Right cardiac atrium (tissue), 5 donors: ENCODE data around the gene MC5R. TPM values are rescaled to one million over a fixed set of nuclear protein-coding genes. Genes with fewer than 3 reads are reported as not detected.

ENCODE experiments used
- ATAC-seq, 2 donors: fragments of 200-7000 bp; cut with Tn5 transposase; one replicate each; pipeline versions ENCODE4 v1.8.0 to v1.9.1; 2020; ENCODE audit warnings: moderate library complexity in 2 of 2, mild to moderate bottlenecking in 1 of 2
- DNase-seq, 3 donors: peaks; one replicate each; pipeline ENCODE4 v3.0.0-alpha.2; 2020
- H3K27ac ChIP-seq: one replicate; pipeline ENCODE4 v1.5.1; 2013; ENCODE audit warnings: mild to moderate bottlenecking, low read length, control low read depth, moderate library complexity
- H3K27me3 ChIP-seq: one replicate; pipeline ENCODE4 v1.6.1; 2013; ENCODE audit not compliant: control insufficient read depth, insufficient read depth
- H3K4me1 ChIP-seq: one replicate; pipeline ENCODE4 v1.6.1; 2013; ENCODE audit warnings: low read length; ENCODE audit not compliant: control insufficient read depth, insufficient read depth
- H3K4me3 ChIP-seq: one replicate; pipeline ENCODE4 v1.5.1; 2013; ENCODE audit warnings: low read length, control low read depth
- H3K9me3 ChIP-seq: one replicate; pipeline ENCODE4 v1.6.1; 2013; ENCODE audit warnings: low read length; ENCODE audit not compliant: control insufficient read depth
- WGBS: extraction: QIAGEN DNeasy Blood & Tissue Kit; methylation state at CpG from one replicate; pipeline ENCODE4 v1.1.7; 2013; 5-methylcytosine and 5-hydroxymethylcytosine counted together
- intact Hi-C, 4 donors: fragments of 100-400 bp; cut with DNase I; formaldehyde crosslinking; loops; one replicate each; pipeline versions ENCODE4 v1.11.0 to v1.14.0; 2022 to 2023
- polyA plus RNA-seq: library from polyadenylated mRNA; stranded (reverse); fragments of 200-250 nt; gene quantifications from one replicate; pipeline ENCODE4 v1.2.3, GENCODE V29; 2013
- total RNA-seq, 4 donors: library from RNA; stranded (reverse); fragmentation: NEBNext Ultra II Directional; extraction: Animal tissue kit (Norgen Biotek cat#: 25700); gene quantifications; one replicate each; pipeline ENCODE4 v1.2.1, GENCODE V29; 2021
- donor health status: healthy with polysubstance abuse.
- donor health status: DM: no; HTN: yes; CAD: no.
- donor health status: DM: no; HTN: no; CAD: no.
- donor health status: DM: no; HTN: yes; CAD: no; lungs with severe emphysema.
- donor health status: DM: yes; HTN: yes; CAD: no.

MC5R gene
- total and polyA plus RNA-seq, 5 donors: not detected

GRCh38 chr18:13808294-13809042, 15.5 kb upstream of the MC5R start:
- intact Hi-C loops: no loop called here
- WGBS: 65% methylated on average over 8 of the region's 8 CpGs

GRCh38 chr18:13809043-13809430, 14.9 kb upstream of the MC5R start:
- H3K27ac ChIP-seq: no peak overlapping the region
- H3K4me3 ChIP-seq: no peak overlapping the region
- no peak for DNase-seq
- no peaks in the 10 kb centered on the region for H3K4me1 ChIP-seq
- intact Hi-C loops: no loop called here
- H3K27me3 ChIP-seq: no peaks in the 10 kb centered on the region
- H3K9me3 ChIP-seq: no peaks in the 10 kb centered on the region
- no peak for ATAC-seq
- 82% methylated on average over 2 of the region's 2 CpGs for WGBS

More at GRCh38 chr18:13808294-13809042, 15.5 kb upstream of the MC5R start:
- H3K4me1 ChIP-seq: no peaks in the 10 kb centered on the region
- H3K4me3 ChIP-seq: no peak overlapping the region
- DNase-seq (no peak), ATAC-seq (no peak)
- H3K27me3 ChIP-seq: no peaks in the 10 kb centered on the region
- H3K9me3 ChIP-seq: no peaks in the 10 kb centered on the region
- no peak overlapping the region for H3K27ac ChIP-seq

DNA sequence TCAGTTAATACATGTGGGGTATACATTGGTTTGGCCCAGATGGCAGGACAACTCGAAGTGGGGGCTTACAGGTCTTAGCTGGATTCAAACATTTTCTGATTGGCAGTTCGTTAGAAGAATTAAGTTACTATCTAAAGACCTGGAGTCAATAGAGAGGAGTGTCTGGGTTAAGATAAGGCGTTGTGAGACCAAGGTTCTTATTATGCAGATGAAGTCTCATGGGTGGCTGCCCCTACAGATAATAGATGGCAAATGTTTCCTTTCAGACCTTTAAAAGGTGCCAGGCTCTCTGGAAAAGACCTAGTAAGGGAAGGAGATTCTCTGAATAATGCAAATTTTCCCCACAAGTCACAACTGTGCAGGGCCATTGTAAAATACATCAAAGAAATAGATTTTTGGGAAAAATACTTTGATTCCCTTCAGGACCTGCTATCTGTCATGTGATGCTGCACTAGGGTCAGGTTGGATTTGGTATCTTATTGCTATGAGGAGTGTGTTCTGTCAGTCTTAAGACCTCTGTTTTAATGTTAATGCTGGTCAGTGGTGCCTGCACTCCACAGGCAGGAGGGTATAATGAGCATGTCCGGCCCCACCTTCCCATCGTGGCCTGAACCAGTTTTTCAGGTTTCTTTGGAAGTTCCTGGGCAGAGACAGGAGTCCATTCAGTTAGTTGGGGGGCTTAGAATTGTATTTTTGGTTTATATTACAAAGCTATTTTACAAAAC, 14.3 kb upstream of the MC5R start:
- H3K27me3 ChIP-seq: no peaks in the 10 kb centered on the region
- no peaks in the 10 kb centered on the region for H3K4me1 ChIP-seq
- WGBS: 40% methylated on average over 5 of the region's 5 CpGs
- H3K27ac ChIP-seq: no peak overlapping the region
- DNase-seq: no peak
- ATAC-seq: no peak
- intact Hi-C loops: loop anchor here in 1 of 4 donors (5.0 kb wide), 1 partner anchor 588 kb away; no protein-coding TSS in a partner anchor
- no peak overlapping the region for H3K4me3 ChIP-seq
- H3K9me3 ChIP-seq: no peaks in the 10 kb centered on the region

GRCh38 chr18:13810950-13811485, 12.9 kb upstream of the MC5R start:
- intact Hi-C loops: loop anchor here in 1 of 4 donors (5.0 kb wide), 1 partner anchor 586 kb away; no protein-coding TSS in a partner anchor
- H3K27ac ChIP-seq: no peak overlapping the region
- no peak for DNase-seq
- 56% methylated on average over 10 of the region's 10 CpGs for WGBS
- no peaks in the 10 kb centered on the region for H3K4me1 ChIP-seq
- no peaks in the 10 kb centered on the region for H3K9me3 ChIP-seq
- H3K27me3 ChIP-seq: no peaks in the 10 kb centered on the region
- H3K4me3 ChIP-seq: no peak overlapping the region
- ATAC-seq: no peak

DNA sequence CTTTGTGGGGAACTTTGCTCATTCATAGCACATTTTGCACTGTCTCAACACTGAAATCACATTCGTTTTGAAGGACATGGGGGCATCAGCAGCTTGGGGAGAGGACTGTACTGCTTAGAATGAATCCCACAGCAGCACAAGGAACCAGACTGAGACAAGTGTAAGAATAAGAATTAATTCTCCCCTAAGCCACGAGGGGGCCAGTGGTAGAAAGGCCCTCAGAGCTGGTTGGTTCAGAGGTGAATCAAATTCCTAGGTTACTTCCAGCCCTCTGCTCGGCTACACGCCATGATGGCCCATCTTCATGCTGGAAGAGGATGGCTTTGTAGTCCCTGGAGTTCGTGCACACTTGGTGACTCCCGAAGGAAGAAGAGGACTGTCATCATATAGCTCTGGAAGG, 12.0 kb upstream of the MC5R start:
- no peaks in the 10 kb centered on the region for H3K27me3 ChIP-seq
- H3K4me3 ChIP-seq: no peak overlapping the region
- no peaks in the 10 kb centered on the region for H3K4me1 ChIP-seq
- ATAC-seq (peak in 1 of 2 donors; percentile 24), DNase-seq (no peak)
- H3K27ac ChIP-seq: no peak overlapping the region
- no peaks in the 10 kb centered on the region for H3K9me3 ChIP-seq
- intact Hi-C loops: loop anchor here in 1 of 4 donors (5.0 kb wide), 1 partner anchor 585 kb away; no protein-coding TSS in a partner anchor
- 49% methylated on average over 6 of the region's 6 CpGs for WGBS

DNA sequence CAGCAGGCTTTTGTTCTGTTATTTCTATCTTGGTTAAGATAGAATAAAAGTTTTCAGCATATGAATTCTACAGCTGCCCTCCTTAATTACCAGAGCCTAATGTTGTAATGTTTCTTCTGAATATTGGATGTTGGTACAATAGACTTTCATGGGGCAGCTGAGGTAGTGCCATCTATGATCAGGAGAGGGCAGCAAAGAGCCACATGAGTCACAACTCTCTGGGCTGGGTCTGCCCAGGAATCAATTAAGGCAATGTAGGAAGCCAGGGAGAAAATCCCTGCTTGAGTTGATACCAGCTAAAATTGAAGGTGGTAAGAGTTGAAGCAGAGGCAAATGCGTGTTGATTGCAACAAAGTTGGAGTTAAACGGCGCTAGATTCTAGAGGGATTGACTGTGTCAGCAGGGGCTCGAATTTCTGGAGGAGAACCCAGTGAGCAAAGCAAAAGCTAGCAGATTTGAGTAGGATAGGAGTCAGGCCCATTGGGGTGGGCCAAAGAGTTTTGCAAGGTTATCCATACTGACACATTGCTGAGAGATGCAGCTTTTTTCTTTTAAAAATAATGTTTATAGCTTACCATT, 10.6 kb upstream of the MC5R start:
- DNase-seq (peak; percentile 60 to 84 (median 62)), ATAC-seq (peak; percentile 83)
- WGBS: 24% methylated on average over 4 of the region's 4 CpGs
- H3K27ac ChIP-seq: no peak overlapping the region
- H3K27me3 ChIP-seq: no peaks in the 10 kb centered on the region
- intact Hi-C loops: loop anchor here in 1 of 4 donors (5.0 kb wide), 1 partner anchor 584 kb away; no protein-coding TSS in a partner anchor
- no peak overlapping the region for H3K4me3 ChIP-seq
- no peaks in the 10 kb centered on the region for H3K9me3 ChIP-seq
- no peaks in the 10 kb centered on the region for H3K4me1 ChIP-seq

DNA sequence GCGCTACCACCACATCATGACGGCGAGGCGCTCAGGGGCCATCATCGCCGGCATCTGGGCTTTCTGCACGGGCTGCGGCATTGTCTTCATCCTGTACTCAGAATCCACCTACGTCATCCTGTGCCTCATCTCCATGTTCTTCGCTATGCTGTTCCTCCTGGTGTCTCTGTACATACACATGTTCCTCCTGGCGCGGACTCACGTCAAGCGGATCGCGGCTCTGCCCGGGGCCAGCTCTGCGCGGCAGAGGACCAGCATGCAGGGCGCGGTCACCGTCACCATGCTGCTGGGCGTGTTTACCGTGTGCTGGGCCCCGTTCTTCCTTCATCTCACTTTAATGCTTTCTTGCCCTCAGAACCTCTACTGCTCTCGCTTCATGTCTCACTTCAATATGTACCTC, 2.3 kb downstream of the MC5R start:
- no peaks in the 10 kb centered on the region for H3K27me3 ChIP-seq
- no peak overlapping the region for H3K4me3 ChIP-seq
- ATAC-seq (no peak), DNase-seq (no peak)
- no peaks in the 10 kb centered on the region for H3K4me1 ChIP-seq
- no peak overlapping the region for H3K27ac ChIP-seq
- WGBS: 94% methylated on average over 26 of the region's 26 CpGs
- H3K9me3 ChIP-seq: no peaks in the 10 kb centered on the region
- intact Hi-C loops: loop anchor here in 2 of 4 donors (5.0 kb wide), 1 partner anchor 261 kb away; no protein-coding TSS in a partner anchor

DNA sequence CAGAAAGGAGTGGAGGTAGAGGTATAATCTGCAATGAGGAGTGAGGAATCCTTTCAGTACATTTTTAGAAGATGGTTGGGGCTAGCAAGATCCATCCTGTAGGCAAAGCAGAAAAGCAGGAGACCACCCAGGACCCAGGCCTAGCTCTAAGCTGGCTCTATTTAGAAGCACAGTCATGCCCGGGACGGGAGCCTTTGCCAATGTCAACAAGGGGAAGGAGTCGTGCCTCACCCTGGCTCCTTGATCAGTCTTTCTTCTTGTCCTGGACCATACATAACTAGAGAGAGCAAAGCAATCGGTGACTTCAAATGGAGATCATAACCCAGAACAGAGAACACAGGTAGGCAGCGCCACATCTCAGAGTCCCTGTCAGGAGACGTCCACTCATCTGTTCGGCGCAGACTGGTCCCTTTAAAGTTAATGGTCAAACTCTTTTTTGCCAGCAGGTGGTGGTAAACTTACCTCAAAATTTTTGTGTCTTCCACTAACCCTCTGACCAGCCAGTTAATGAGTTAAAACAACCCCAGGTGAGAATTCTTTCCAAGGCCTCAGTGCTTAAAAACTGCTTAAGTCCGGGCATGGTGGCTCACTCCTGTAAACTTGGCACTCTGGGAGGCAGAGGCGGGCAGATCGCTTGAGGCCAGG, 8.0 kb downstream of the MC5R start:
- ATAC-seq: no peak
- H3K4me3 ChIP-seq: no peak overlapping the region
- WGBS: 62% methylated on average over 11 of the region's 11 CpGs
- no peaks in the 10 kb centered on the region for H3K9me3 ChIP-seq
- no peaks in the 10 kb centered on the region for H3K27me3 ChIP-seq
- DNase-seq: no peak
- intact Hi-C loops: no loop called here
- no peaks in the 10 kb centered on the region for H3K4me1 ChIP-seq
- H3K27ac ChIP-seq: no peak overlapping the region

DNA sequence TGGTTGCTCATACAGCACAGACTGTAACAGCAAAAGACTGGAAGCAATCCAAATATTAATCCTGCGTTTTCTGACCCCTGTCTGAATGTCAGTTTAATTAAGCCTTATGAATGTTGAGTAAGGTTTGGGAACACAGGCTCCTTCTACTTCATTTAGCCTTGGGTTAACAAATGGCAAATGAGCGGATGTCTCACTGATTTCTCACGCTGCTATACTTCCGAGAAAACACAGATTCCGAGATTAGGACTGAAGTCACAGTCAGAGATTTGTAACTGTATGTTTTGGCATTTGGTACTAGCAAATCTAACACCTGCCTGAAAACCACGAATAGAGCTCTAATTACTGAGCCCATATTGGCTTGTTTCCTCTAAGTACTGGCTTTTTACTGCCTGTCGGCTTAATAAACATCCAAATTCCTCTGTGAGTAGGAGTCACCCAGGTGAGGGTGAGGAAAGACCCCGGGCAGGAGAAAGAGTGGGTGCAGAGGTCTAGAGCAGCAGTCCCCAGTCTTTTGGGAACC, 10.6 kb downstream of the MC5R start:
- ATAC-seq: no peak
- H3K27ac ChIP-seq: no peak overlapping the region
- WGBS: 51% methylated on average over 8 of the region's 8 CpGs

GRCh38 chr18:13835202-13835601, 11.3 kb downstream of the MC5R start:
- 66% methylated on average over 6 of the region's 6 CpGs for WGBS
- H3K9me3 ChIP-seq: no peaks in the 10 kb centered on the region
- intact Hi-C loops: no loop called here
- no peaks in the 10 kb centered on the region for H3K4me1 ChIP-seq
- H3K4me3 ChIP-seq: no peak overlapping the region
- no peak overlapping the region for H3K27ac ChIP-seq
- DNase-seq (no peak), ATAC-seq (no peak)
- no peaks in the 10 kb centered on the region for H3K27me3 ChIP-seq

More for the DNA sequence above, 10.6 kb downstream of the MC5R start:
- no peaks in the 10 kb centered on the region for H3K9me3 ChIP-seq
- no peak overlapping the region for H3K4me3 ChIP-seq
- DNase-seq: no peak
- intact Hi-C loops: no loop called here
- H3K27me3 ChIP-seq: no peaks in the 10 kb centered on the region
- no peaks in the 10 kb centered on the region for H3K4me1 ChIP-seq
